ENCODE results near the gene CNNM1.

- TF ChIP-seq SPI1 (IDR thresholded peaks at IDR 0.05; ENCODE audit: low read depth, low read length) = no peak
- TF ChIP-seq TAF1 (IDR thresholded peaks at IDR 0.05; ENCODE audit: low read depth, low read length) = no peak
- no peak for TF ChIP-seq POLR2A (IDR thresholded peaks at IDR 0.05; ENCODE audit: low read depth, low read length)
Measured at GRCh38 chr10:99326871-99327270, 2.3 kb upstream of the CNNM1 start.
